ENCODE results near the gene RHOH. TPM values are rescaled to one million over a fixed set of nuclear protein-coding genes. Genes with fewer than 3 reads are reported as not detected.

Gene RHOH
- total and polyA plus RNA-seq, 9 of the 15 experiments (the other 6 are each of a cell fraction or from before 2014, with no cell fraction given): 14.3 to 37.7 (median 23.2) TPM

DNA sequence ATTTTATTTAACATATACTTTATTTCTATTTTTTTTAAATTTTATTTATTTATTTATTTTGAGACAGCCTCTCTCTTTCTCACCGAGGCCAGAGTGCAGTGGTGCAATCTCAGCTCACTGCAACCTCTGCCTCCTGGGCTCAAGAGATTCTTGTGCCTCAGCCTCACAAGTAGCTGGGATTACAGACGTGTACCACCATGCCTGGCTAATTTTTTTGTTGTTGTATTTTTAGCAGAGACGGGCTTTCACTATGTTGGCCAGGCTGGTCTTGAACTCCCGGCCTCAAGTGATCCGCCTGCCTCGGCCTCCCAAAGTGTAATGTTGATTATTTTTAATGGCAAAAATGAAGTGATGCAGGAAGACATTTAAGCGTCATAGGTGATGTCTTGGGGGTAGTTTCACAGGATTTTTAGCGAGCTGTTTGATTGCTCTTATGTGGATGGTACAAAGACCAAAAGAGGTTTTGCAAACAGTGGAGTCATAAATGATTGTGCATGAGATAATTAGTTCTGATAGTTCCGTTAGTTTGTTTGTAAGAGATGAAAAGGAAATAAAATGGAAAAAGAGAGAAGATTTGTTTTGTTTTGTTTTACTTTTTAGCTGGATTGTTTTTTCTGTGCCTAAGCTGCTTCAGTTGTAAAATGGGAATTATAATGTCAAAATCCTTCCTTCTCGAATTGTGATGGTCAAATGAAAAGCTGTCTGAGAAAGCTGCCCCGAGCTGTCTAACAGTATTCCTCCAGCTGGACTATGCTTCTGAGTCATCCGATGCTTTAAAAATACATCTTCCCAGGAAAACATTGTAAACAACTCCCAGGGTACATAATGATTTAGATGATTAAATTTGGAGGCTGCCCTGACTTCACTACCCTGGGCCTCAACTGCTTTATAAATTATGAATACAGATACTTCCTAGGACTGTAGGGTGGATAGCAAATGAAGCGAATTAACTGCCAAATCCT, 14.7 kb downstream of the RHOH start:
- H3K27ac ChIP-seq (ENCODE audit: extremely low read depth, low read depth, low read length): peak overlapping the region; percentile 97; the same call in 2 of the 3 replicates

More for the DNA sequence above, 14.7 kb downstream of the RHOH start:
- FAIRE-seq (peak; percentile 19), ATAC-seq (no peak), DNase-seq (ENCODE audit: extremely low read depth in 1 of 4, low spot score in 3 of 4) (no peak)
- no peaks in the 10 kb centered on the region for H3K9me1 ChIP-seq (ENCODE audit: control insufficient read depth, insufficient read depth, low read length)
- BruUV-seq (replicated peaks): no TSS peak
- H3K4me2 ChIP-seq (ENCODE audit: insufficient read depth, low read length): no peak overlapping the region; the same call in 1 of the 2 replicates
- no peaks in the 10 kb centered on the region for H4K20me1 ChIP-seq (replicated peaks; ENCODE audit: control insufficient read depth, insufficient read depth, low read length)
- H2AFZ ChIP-seq (ENCODE audit: low read depth, low read length): no peak overlapping the region
- WGBS (ENCODE audit: insufficient coverage, low coverage, missing lambda C conversion rate): 49% methylated on average over 13 of the region's 13 CpGs
- no peaks in the 10 kb centered on the region for H3K27me3 ChIP-seq (ENCODE audit: control insufficient read depth in 2 of 2, insufficient read depth in 2 of 2, low read length in 2 of 2)
- ChIA-PET POLR2A (interaction anchor here (1.3 to 2.6 kb wide), 7 partner anchors 9 to 27 kb away, joined by 3 to 13 read pairs (median 4); no protein-coding TSS in a partner anchor), CTCF (ENCODE audit: low intra/inter-chr PET ratio) (no interaction called here)
- H3K36me3 ChIP-seq (ENCODE audit: control insufficient read depth, insufficient read depth, low read length): peaks cover 52% of the 10 kb centered on the region
- in situ Hi-C loops (cut with MboI): no loop called here
- no peak overlapping the region for H3K4me3 ChIP-seq
- TF ChIP-seq TRIM28 (IDR thresholded peaks at IDR 0.05): no peak
- TF ChIP-seq ZNF311 (CRISPR knock-in tag; IDR thresholded peaks at IDR 0.05): peak; percentile 6; the same call in 1 of the 2 replicates
- 0 out of 2 replicates have a peak, but pooled peaks have one; percentile 22 for TF ChIP-seq ZNF589 (CRISPR knock-in tag; IDR thresholded peaks at IDR 0.05; ENCODE audit: low read depth)
- TF ChIP-seq GABPA (tag; conservative IDR thresholded peaks at IDR 0.05; ENCODE audit: low read depth): 0 out of 2 replicates have a peak, but pooled peaks have one; percentile 22
- TF ChIP-seq FOXK2 (conservative IDR thresholded peaks at IDR 0.05 in 1 of 2, IDR thresholded peaks at IDR 0.05 in 1 of 2; ENCODE audit: low read depth in 2 of 2): 0 out of 4 replicates have a peak, but pooled peaks of 1 of the 2 experiments have one; percentile 27
- TF ChIP-seq, protein P1, sequence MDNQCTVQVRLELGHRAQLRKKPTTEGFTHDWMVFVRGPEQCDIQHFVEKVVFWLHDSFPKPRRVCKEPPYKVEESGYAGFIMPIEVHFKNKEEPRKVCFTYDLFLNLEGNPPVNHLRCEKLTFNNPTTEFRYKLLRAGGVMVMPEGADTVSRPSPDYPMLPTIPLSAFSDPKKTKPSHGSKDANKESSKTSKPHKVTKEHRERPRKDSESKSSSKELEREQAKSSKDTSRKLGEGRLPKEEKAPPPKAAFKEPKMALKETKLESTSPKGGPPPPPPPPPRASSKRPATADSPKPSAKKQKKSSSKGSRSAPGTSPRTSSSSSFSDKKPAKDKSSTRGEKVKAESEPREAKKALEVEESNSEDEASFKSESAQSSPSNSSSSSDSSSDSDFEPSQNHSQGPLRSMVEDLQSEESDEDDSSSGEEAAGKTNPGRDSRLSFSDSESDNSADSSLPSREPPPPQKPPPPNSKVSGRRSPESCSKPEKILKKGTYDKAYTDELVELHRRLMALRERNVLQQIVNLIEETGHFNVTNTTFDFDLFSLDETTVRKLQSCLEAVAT (IDR thresholded peaks at IDR 0.05): 0 out of 4 replicates have a peak, but pooled peaks of 1 of the 2 experiments have one; percentile 22
- no peak for TF ChIP-seq NBN (IDR thresholded peaks at IDR 0.05; ENCODE audit: low read depth)
- TF ChIP-seq CBFB (CRISPR knock-in tag; IDR thresholded peaks at IDR 0.05): no peak
- TF ChIP-seq POLR2B (IDR thresholded peaks at IDR 0.05; ENCODE audit: low read depth, partially characterized antibody): no peak
- TF ChIP-seq FOSL1 (tag; conservative IDR thresholded peaks at IDR 0.05): peak; percentile 36
- TF ChIP-seq JUND (IDR thresholded peaks at IDR 0.05; ENCODE audit: borderline replicate concordance, low read depth, low read length): peak; percentile 44; the same call in 1 of the 2 replicates
- no peak for TF ChIP-seq JUND (tag; IDR thresholded peaks at IDR 0.05; ENCODE audit: borderline replicate concordance, low read depth, low read length)
- peak; percentile 47; the same call in 1 of the 2 replicates for TF ChIP-seq ATF3 (IDR thresholded peaks at IDR 0.05)
- no peak for TF ChIP-seq ATF3 (CRISPR knock-in tag; conservative IDR thresholded peaks at IDR 0.05)
- peak in 1 of 2 experiments; percentile 50; a peak in 2 of 4 replicates for TF ChIP-seq KDM1A (IDR thresholded peaks at IDR 0.05)
- TF ChIP-seq ZBTB7A (IDR thresholded peaks at IDR 0.05; ENCODE audit: borderline replicate concordance, control insufficient read depth, low read depth, low read length): no peak
- intact Hi-C loops (cut with micrococcal nuclease): no loop called here
- H3K4me1 ChIP-seq (replicated peaks in 1 of 2; ENCODE audit: control insufficient read depth in 2 of 2, insufficient read depth in 2 of 2, low read length in 2 of 2): peaks cover 15 to 28% of the 10 kb centered on the region in 2 experiments; a peak in 4 of 5 replicates
- H3K9ac ChIP-seq (ENCODE audit: insufficient read depth in 1 of 2, low read depth in 2 of 2, low read length in 2 of 2): peak overlapping the region in 1 of 2 experiments; percentile 91; a peak in 2 of 4 replicates
- H3K79me2 ChIP-seq (ENCODE audit: control insufficient read depth, insufficient read depth, low read length): peaks cover 97% of the 10 kb centered on the region
- no peaks in the 10 kb centered on the region for H3K9me3 ChIP-seq (replicated peaks; ENCODE audit: control insufficient read depth, insufficient read depth, low read depth, low read length)

Measured in K562 (cell line).